GM10847 (cell line): Measurements from ENCODE around the gene DHFR2.

Source experiments
- POLR2A ChIP-seq: IDR thresholded peaks from 2 replicates; pipeline ENCODE4 v1.6.1; 2011; ENCODE audit not compliant: insufficient read length; ENCODE audit errors: extremely low read depth

Gene DHFR2

DNA sequence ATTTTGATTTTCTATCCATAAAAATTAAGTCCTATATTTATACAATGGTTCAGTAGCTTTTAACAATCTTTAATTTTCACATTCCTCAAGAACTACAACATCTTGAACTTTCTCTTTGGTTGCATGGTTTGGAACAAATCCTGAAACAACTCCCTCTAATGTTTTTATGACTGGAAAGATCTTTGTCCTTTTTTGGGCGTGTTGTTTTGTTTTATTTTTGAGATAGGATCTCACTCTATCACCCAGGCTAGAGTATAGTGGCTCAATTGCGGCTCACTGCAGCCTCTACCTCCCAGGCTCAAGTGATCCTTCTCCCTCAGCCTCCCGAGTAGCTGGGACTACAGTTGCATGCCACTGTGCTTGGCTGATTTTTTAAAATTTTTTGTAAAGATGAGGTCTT lies 38.3 kb downstream of the DHFR2 start:
- no peak for TF ChIP-seq POLR2A

DNA sequence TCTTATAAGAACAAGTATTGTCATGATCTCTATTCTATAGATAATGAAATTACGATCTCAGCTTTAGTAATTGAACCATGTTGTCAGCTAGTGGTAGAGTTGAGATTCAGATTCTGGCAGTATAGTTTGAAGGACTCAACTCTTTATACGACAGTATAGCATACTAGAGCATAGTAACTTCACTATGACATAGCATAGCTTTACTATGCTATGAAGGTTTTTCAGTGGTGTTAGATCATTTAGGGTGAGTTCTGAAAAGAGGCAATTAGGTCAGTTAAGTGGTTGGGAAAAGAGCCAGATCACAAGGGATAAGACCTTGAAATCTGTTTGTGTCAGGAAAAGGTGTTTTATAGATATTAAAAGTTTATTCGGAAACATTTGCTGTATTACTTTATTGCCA lies 42.4 kb downstream of the DHFR2 start:
- TF ChIP-seq POLR2A, result no peak

GRCh38 chr3:94019659-94020058 lies 43.1 kb downstream of the DHFR2 start:
- no peak for TF ChIP-seq POLR2A

- no peak for TF ChIP-seq POLR2A
Observed at GRCh38 chr3:94015025-94015424, 47.7 kb downstream of the DHFR2 start.

DNA sequence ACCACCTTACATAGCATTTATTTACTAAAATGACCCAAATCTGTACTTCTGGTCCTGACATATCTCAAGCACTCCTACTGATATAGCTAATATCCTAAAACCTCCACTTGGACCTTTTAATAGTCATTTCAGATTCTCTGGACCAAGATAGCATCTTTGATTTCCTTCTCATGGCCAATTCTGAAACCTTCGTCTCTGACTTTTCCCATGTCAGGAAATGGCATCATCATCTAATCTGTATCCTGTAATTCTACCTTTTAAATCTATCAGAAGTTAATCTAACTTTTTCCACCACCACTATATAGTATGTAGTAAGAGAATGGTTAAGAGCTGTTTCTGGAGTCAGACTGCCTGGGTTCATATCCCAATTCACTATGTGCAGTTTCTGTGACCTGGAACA lies 50.5 kb downstream of the DHFR2 start:
- TF ChIP-seq POLR2A, result no peak

DNA sequence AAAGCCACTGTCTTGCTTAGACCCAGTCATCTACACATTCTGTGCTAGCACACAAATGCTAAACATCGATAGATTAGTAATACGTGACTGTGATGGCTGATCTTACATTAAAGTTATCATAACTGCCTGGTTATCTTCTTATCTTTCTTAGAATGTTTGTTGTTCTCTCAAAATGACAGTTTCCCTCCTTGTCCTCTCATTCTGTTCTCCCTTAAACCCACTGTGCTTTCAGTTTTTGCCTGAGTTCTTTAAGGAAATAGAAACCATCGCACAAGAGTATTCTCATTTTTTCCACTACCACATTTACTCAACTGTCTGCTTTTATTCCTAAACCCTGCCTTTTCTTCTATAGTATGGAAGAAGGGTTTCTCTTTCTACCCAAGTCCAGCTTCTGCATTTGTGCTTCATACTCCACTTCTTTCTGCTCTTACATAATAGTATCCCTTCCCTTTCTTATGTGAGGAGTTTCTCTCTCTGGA lies 51.4 kb downstream of the DHFR2 start:
- no peak for TF ChIP-seq POLR2A

GRCh38 chr3:94009608-94010007 lies 53.1 kb downstream of the DHFR2 start:
- TF ChIP-seq POLR2A, result no peak

GRCh38 chr3:94008253-94008652 lies 54.5 kb downstream of the DHFR2 start:
- no peak for TF ChIP-seq POLR2A
